HPDE6-E6E7 (cell line): ENCODE results near the gene FTCDNL1.

Experiments
- DNase-seq: peaks from one replicate; pipeline ENCODE4 v3.0.0; 2011; ENCODE audit warnings: missing footprints; ENCODE audit errors: extremely low spot score

FTCDNL1 gene

DNA sequence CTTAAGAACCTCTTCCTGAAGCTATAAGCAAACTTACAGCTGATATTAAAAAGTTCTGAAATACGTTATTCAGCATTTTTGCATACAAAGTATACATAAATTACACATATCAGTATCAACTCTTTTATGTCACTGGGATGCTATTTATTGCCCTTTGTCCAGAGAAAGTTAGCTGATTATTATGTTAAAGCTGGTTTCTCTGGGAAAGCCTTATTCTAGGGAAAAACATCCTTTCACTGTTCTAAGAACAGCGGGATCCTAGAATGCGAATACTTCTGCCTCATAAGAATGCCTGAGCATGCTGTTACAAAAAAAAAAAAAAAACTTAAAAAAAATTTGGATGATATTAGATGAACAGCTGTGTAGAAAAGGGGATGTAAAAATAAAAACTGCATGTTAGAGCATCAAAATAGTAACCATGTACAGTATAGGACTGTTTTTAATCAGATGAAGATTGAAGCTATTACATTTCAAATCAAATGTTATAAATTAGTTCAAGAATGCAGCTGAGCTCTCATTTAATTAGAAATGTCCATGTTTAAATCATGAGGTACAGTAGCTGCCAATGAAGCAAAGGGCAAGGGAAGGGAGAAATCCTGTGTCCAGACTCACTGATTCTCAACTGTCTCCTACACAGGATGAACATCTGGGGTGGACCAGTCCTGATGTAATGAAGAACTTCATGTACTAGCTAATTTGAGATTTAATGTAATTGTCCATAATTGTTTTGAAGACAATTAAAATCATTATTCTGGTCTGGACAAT is 8.2 kb downstream of the FTCDNL1 start:
- no peak for DNase-seq

DNA sequence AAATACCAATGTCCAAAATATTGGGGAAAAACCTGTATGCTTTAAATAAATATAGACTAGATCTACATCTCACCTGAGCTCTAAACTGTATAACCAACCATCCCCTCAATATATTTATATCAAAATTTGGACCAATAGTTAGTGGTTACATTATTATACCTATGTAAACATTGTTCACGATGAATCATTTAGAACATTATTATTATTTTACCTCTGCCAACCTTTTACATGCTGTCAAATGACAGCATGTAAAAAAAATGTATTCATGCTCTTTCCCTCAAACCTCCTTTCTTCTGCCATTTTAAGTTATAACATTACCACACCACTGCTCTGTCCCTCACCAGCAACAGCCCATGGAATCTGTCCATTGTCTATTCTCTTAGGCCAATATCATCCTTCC is 9.6 kb downstream of the FTCDNL1 start:
- DNase-seq, result no peak

DNA sequence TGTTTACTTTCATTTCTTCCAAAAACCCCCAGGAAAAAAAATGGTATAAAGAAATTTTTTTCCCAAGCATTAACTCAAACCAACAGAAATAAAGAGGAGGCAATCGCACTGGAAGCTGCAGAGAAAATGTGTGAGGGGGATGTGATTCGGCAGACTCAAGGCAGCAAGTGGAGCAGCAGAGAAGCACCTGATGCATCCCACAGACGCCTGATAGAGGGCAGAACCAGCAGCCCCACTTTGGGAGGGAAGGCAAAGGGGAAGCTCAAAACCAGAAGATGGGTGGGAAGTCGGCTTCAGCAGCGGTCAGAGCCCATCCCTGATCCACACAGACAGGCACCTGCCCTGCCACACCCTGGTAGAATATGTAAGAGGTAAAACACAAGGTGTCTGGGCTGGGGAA is 12.6 kb downstream of the FTCDNL1 start:
- no peak for DNase-seq

DNA sequence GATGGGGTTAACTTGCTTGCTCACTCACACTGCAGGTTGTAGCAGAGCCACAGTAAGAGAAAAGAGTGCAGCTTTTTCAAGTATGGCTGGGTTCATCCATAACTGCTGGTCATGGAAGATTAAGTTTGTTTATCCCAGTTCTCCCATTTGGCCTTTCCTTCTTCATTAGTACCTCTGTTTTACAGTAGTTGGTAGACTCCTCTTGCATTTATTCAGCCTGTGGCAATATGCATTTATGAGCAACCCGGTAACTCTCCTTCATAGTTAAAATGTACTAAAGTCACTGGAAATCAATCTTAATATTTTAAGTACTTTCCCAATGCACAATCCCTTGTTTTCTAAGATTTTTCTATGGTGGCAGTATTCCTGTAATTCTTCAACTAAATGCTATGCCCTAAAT is 14.0 kb downstream of the FTCDNL1 start:
- no peak for DNase-seq

DNA sequence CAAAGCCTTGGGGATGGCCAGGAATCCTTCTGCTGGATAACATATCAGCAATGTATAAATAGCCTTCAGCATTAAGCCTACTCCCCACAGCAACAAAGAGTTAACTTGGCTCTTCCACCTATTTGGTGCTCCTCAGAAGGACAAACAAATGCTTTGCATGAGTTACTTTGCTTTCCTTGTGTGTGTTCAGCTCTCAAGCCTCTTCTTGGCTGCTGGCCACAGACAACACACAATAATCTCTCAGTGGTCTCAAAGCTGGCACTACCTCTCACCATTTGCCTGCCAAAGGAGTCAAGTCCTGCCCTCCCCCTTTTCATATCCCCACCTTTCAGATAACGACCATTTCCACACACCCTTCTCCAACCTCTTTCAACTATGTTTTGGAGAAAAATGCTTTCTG is 17.5 kb downstream of the FTCDNL1 start:
- no peak for DNase-seq

DNA sequence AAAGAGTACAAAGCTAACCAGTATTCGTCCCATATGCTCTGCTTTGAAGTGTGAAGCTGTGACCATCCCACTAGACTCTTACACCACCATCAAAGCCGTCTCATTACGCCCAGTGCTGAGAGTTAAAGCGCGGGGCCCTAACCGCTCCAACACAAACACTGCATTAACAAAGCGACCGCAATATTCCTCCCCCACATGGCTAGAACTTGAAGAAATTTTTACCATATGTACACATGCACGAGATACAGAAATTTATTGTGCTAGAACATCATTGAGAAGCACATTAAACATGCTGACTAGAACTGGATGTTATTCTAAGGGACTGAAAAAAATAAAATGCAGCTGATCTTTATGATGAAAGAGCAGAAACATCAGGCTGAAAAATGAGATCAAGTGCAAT is 20.5 kb downstream of the FTCDNL1 start:
- DNase-seq, result no peak

DNA sequence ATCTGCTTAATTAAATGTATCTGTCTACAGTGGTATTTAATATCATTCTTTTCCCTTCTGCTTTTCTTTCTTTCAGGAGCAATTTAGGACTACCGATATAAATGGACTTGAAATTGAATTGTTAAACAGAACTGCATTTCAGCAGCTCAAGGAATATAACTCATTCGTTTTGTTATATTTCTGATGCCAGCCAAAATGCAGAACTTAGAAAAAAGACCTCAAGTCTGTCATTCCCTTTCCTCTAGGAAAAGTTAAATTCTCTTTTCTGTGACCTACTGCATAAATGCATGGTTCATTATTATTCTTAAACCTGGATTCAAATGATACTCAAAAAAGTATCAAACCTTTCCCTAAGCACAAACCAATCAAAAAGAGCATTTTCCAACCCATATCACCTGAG is 21.4 kb downstream of the FTCDNL1 start:
- DNase-seq, result no peak

DNA sequence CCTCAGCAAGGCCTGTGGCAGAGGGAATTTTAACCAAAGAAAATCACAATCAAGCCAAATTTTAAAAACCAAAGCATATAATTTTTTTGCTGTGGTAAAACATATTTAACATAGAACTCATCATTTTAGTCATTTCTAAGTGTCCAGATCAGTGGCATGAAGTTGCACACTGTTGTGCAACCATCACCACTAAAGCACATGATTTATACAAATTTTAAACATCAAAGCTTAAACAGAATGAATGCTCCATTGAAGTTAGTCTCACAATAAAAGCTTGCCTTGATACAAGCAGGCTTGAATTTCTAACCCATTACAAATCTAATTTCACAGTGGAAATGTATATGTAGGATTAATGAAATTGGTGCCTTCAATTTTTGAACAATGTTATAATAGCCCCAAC is 31.2 kb downstream of the FTCDNL1 start:
- DNase-seq, result no peak

DNA sequence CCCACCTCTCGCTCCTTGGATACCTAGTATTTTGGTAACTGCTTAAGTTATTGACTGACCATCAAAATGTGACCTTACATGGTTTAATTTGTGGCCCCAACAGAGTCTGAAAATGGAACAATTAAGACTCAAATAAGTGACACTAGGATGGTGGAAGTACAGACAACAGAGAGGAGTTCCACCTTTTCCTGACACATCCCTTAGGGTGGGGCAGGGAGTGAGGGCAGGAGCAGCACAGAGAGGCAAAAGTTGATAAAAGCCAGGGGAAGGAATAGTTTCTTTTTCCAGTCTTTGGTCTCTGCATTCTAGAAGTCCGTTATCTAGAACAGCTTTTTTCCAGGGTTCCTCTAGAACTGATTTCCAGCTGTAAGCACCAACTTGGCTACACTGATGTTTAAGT is 32.2 kb downstream of the FTCDNL1 start:
- no peak for DNase-seq

DNA sequence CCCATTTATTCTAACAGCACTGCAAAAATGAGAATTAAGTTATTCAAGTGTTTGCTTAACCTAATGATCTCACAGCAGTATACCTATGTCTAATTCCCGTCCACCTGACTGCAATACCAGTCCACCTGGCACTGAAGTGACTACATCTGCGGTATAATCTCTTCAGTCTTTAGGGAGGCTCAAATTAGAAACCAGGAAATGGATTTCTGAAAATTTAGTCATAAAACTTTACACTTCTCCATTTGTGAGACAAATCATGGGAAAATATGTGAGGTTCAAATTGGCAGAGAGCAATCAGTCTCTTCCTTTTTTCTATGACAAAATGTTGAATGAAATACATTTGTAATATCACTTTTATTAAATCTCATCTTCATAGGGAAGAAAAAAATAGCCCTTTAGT is 33.0 kb downstream of the FTCDNL1 start:
- DNase-seq, result no peak

DNA sequence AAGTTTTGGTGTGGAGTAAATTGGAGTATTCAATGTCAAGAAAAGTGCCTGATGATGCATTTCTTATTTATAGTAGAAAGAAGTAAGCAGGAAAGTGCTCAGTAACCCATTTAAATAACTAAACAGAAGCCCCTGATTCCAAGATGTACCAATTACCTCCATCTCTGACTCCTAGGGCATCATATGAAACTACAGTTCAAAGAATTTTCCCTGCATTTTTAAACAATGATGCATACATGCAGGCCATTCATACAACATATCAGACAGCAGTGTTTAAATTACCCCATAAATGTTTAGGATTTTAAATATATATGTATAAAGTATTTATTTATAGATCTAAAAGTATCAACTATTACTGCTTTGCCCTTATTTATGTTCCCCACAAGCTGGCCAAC is 36.2 kb downstream of the FTCDNL1 start:
- no peak for DNase-seq

DNA sequence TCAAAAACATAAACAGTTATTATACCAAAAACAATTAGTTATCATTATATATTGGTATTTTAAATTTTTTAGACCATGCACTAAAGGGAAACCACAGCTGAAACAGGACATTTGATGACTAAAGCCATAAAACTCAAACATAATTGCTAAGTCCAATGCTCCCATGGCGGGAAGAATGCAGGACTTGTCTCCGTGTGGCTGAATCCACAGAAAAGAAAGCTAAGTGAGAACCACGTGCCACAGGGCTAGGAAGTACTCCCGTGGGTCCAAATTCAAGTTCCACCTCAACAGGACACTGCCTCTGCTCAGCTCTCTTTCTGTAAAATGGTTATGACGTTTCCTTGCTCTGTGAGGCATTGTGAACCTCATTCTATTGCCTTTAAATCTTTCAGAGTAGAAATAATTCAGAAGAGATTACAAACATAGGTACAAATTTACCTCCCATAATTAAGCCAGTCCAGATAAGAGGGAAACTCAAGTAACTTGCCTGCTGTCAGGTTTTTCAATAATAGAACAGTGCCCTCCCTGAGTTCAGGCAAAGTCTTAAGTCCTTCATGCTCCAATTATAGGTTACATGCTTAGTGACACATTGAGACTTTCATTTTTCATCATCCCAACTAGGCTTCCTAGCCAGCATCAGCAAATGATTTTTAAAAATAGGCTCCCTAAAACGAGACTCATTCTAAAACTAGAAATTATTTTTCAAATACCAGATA is 36.7 kb downstream of the FTCDNL1 start:
- no peak for DNase-seq

DNA sequence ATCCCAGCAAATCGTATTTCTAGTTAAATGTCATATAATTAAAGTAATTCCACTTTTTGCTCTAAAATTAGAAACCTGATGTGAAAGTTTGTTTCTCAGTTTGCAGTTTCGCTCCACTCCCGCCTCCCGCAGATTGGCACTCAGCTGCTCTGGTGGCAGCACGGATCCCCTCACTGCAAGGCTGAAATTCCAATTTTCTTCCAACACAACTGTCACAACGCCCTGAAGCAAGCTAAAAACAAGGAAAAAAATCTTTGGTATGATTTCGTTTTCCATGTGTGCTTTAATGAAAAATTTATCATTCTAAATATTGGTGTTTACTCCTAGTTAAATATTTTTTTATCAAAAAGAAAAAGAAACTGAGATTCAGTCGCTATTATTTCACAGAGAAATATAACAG is 38.5 kb downstream of the FTCDNL1 start:
- DNase-seq, result no peak

DNA sequence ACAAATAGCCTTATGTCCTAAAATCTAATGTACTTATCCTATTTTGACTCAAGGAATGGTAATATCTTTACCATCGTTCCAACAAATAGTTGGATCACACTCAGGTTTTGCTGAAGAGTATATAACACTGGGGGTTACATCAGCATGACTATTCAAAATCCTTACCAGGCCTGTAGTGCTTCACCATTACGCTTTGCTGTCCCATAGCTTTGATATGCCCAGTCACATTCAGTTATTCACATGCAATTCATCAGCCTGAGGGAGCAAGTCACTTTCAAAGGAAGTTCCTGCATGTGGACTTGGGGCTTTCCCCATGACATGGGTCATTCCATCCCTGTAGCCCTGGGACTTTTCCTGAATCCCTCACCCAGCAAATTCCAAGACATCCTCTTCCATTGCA is 39.6 kb downstream of the FTCDNL1 start:
- no peak for DNase-seq

DNA sequence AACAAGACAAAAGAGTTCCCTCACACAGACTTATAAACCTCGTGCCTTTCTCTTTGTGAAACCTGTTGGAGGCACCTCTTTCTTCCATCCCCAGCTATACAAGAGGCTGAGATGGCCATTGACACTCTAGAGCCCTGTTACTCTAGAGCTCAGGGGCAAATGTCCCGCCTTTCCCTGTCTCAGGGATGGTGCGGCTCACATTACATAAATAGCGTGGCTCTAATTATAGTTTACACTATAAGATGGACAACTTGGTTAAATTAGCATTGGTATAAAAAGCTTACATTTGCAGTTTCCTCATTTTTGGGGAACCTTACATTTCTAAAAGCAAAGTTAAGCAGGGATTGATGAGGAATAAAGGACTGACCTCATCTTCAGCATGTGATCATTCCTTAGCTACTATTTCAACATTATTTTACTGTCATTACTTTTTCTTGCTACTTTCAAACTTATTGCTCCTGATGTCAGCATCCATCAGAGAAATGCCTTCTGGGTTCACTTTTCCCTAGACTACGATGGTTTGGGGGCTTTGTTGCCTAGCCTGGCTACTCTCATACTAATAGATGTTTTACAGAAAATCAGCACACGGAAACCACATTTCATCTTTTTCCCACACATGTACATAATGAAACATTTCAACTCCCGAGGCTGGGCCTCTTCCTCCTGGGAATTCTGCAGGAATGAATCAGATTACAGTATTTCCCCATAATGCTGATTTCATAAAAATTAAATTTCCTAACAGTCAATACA is 40.4 kb downstream of the FTCDNL1 start:
- DNase-seq, result no peak

DNA sequence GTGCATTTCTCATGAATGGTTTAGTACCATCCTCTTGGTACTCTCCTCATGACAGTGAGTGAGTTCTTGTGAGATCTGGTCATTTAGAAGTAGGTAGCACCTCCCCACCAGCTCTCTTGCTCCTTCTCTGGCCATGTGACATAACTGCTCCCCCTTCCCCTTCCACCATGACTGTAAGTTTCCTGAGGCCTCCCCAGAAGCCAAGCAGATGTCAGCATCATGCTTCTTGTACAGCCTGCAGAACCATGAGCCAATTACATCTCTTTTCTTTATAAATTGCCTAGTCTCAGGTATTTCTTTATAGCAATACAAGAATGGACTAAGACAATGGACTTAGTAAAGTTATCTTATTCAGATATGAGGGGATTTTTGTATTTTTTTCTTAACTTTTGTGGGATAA is 43.0 kb downstream of the FTCDNL1 start:
- no peak for DNase-seq

DNA sequence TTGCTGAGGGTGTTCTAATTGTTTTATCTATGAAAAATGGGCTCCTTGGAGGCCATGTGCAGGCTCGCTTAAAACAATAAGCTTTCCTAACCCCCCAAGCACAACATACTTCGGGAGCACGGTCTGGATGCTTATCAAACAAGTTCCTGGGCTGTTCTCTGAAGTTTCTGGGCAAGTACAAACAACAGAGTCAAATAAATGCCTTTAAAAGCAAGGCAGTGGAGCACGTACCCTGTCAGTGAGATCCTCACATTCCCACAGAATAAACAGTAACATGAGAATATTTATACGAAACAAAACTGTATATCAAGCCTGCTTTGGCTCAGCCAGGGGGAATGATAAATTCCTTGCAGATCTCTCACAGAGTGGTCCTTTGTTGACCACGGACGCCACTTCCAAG is 44.8 kb downstream of the FTCDNL1 start:
- no peak for DNase-seq

DNA sequence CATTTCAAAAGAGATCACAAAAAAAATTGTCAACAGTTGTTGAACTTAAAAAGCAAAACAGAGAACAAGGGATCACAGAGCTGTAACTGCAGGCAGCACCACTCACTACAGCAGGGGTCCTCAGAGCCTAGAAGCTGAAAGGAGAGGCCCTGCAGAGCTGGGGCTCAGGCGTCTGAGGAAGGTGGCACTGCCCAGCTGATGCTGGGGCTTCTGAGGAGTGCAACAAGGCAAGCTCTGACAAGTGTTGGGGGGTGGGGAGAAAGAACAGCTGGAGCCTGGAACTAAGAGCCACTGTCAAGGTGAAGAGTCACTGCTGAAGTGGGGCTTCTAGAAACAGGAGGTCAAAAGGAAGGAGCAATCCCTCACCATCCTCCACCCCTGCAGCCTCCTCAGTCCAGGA is 46.2 kb downstream of the FTCDNL1 start:
- DNase-seq, result no peak

DNA sequence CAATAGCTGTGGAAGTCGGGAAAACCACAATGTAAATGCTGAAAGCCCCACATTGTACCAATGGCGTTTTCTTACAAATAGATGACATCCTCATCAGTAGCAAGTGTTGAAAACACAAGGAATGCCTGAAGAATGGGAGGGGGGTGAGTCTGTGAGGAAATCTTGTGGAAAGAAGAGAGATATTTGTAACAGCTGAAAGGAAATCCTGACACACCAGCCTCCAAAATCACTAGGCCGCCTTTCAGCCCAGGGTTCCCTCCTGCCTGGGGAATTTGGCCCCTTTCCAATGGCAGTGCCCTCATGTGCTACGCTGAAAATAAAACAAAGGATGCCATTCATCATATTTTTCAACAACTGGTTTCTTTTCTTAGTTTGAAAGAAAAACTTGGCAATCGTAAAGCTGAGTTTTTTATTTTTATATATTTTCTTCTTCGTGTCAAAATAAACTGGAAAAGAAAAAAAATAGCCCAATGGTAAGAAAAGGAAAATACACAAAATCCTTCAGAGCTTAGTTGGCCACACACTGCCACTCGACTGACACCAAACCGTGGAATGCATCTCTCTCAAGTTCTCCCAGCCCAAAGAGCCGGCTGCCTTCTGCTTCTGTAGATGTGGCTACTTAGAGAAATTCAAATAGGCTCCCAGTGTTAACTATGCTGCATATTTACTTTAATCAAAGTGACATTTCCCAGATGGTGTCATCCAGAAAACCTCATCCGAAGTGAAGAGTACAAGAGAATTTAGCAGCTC is 52.0 kb downstream of the FTCDNL1 start:
- no peak for DNase-seq

DNA sequence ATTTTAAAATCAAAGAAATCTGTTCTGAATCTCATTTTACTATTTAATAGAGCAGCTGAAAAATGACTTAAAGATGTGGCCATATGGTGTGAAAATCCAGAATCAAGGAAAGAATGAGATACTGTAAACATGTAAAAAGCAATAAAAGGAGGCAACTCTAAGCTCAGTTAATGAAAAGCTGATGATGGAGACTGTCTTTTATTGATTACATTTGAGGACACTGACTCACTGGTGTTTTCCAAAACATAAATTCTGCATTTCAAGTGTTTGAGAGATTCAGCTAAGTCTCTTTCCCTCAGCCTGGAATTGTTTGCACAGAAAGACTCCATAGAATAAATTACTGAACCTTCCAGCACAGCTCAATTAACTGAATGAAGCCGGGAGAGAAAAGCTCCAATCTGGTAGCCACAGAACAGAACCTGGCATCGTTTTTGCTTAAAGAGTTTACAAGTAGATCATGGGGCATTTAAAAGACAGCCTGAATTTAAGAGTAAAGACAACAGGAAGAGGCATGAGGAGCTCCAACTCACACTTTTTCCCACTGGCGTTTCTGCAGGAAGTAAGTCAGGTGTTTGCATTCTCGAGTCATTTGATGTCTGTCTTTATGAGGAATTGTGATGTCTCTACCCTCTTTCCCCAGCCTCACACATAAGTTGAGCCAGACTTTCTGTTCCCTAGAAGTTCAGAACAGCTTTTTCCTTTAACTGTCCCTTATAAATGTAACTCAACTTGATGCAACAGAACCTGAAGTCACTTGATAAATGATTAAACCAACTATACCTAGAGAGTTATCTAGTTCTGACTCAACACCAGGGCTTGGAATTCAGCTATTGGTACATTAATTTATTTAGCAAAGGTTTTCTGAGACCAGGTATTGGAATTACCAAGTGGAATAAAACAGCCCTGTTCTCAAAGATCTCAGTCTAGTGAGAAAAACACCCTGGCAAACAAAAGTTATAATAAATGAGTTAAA is 53.3 kb downstream of the FTCDNL1 start:
- DNase-seq, result no peak

DNA sequence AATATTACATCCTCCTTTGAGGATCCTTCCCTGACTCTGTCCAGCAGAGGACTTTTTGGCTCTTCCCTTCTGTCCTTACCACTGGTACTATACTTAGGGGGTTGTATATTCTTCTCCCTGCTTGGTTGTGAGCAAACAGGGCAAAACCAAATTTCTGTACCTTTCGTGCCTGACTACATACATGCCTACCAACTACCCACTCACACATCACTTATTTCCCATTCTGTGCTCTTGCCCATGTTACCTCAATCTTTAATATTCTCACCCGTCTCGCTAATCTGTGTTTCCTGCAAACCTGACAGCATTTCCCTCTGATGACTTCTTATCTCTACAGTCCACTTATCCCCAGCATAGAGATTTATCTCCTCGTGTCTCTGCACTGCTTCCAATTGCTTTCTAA is 58.6 kb downstream of the FTCDNL1 start:
- DNase-seq, result no peak
